OCI-LY7 (cell line): Measurements from ENCODE around the gene FGF11. TPM values are rescaled to one million over a fixed set of nuclear protein-coding genes. Genes with fewer than 3 reads are reported as not detected.

Experiments used
- BruUV-seq: library from RNA; stranded (reverse); fragments of 400-500 nt; replicated peaks from 2 replicates; lab custom pipeline; 2021; lab: Mats Ljungman, UMichigan
- CTCF ChIA-PET: fragments of 300-600 bp; sonication (Branson Sonifier 250); formaldehyde crosslinking; loops from one replicate; lab custom pipeline; 2022; ENCODE audit warnings: antibody characterized with exemption; ENCODE audit not compliant: unreplicated experiment; lab: Charles Lee
- POLR2A ChIA-PET: fragments of 300-600 bp; sonication (Branson Sonifier 250); formaldehyde crosslinking; loops from one replicate; lab custom pipeline; 2022; ENCODE audit warnings: antibody characterized with exemption; lab: Charles Lee
- DNase-seq: peaks from one replicate; pipeline ENCODE4 v3.0.0-alpha.2; 2015; ENCODE audit warnings: low spot score
- H2AFZ ChIP-seq: fragments of 200-600 bp; sonication (generic), shearing (Covaris generic); 2 replicates; pipeline ENCODE4 v1.6.1; 2014; ENCODE audit warnings: mild to moderate bottlenecking, antibody characterized with exemption, low read length, moderate library complexity
- H3K27ac ChIP-seq: fragments of 200-600 bp; sonication (generic); 2 replicates; pipeline ENCODE4 v1.5.1; 2014; ENCODE audit warnings: mixed run types, low read depth, mild to moderate bottlenecking, moderate library complexity, low read length, inconsistent platforms; ENCODE audit not compliant: poor library complexity, severe bottlenecking
- H3K36me3 ChIP-seq: fragments of 200-600 bp; sonication (generic); 2 replicates; pipeline ENCODE4 v1.6.1; 2014; ENCODE audit warnings: mild to moderate bottlenecking, antibody characterized with exemption, low read length, moderate library complexity, mixed read lengths; ENCODE audit not compliant: insufficient read depth
- H3K4me1 ChIP-seq: fragments of 200-600 bp; sonication (generic); 2 replicates; pipeline ENCODE4 v1.5.1; 2014; ENCODE audit warnings: mild to moderate bottlenecking, low read length; ENCODE audit not compliant: insufficient read depth, poor library complexity, severe bottlenecking
- H3K4me2 ChIP-seq: fragments of 200-600 bp; sonication (generic); 2 replicates; pipeline ENCODE4 v1.6.1; 2014; ENCODE audit warnings: mild to moderate bottlenecking, low read length
- H3K4me3 ChIP-seq: fragments of 200-600 bp; sonication (generic); 2 replicates; pipeline ENCODE4 v1.5.1; 2014; ENCODE audit warnings: mild to moderate bottlenecking, low read depth, low read length; ENCODE audit not compliant: poor library complexity, severe bottlenecking
- H3K79me2 ChIP-seq: fragments of 200-600 bp; sonication (generic); 2 replicates; pipeline ENCODE4 v1.6.1; 2016; ENCODE audit warnings: low read depth, mild to moderate bottlenecking, low read length, moderate library complexity, mixed read lengths; ENCODE audit not compliant: insufficient read depth
- H3K9me2 ChIP-seq: fragments of 200-600 bp; sonication (generic); 2 replicates; pipeline ENCODE4 v1.6.1; 2016; ENCODE audit warnings: mild to moderate bottlenecking, low read length, mixed read lengths; ENCODE audit not compliant: insufficient read depth
- H3K9me3 ChIP-seq: fragments of 200-600 bp; sonication (generic); 2 replicates; pipeline ENCODE4 v1.6.1; 2014; ENCODE audit warnings: mild to moderate bottlenecking, mixed run types, low read length, mixed read lengths
- H4K20me1 ChIP-seq: fragments of 200-600 bp; sonication (generic); 2 replicates; pipeline ENCODE4 v1.6.1; 2014; ENCODE audit warnings: mild to moderate bottlenecking, antibody characterized with exemption, low read length, moderate library complexity, mixed read lengths; ENCODE audit not compliant: insufficient read depth
- CTCF ChIP-seq: fragments of 200-600 bp; sonication (generic); conservative IDR thresholded peaks from 2 replicates; pipeline ENCODE4 v1.5.1; 2014; ENCODE audit warnings: mild to moderate bottlenecking, antibody characterized with exemption, low read length, moderate library complexity, mixed read lengths
- EZH2phosphoT487 ChIP-seq: fragments of 200-600 bp; sonication (generic); IDR thresholded peaks from 2 replicates; pipeline ENCODE4 v1.6.1; 2018; ENCODE audit warnings: low read depth, borderline replicate concordance, mild to moderate bottlenecking, mixed run types, antibody characterized with exemption, low read length, moderate library complexity, mixed read lengths
- intact Hi-C: fragments of 100-400 bp; cut with micrococcal nuclease; formaldehyde crosslinking; loops from one replicate; pipeline ENCODE4 v1.10.0; 2022; ENCODE audit not compliant: unreplicated experiment
- total RNA-seq, 2 experiments: library from RNA; depleted of rRNA in 1 of 2; stranded (reverse); fragments of >200 nt in 1 of 2; shearing (Covaris generic) in 1 of 2; gene quantifications; 2 replicates each; pipeline ENCODE4 v1.2.3, GENCODE V29; 2014 to 2022

Gene FGF11
- total RNA-seq, 2 experiments from 2014 or later = 1.3 to 11.0 TPM

GRCh38 chr17:7429722-7430121 lies 9.6 kb upstream of the FGF11 start:
- Histone ChIP-seq H3K36me3 (no peaks in the 10 kb centered on the region), H3K4me2 (no peak overlapping the region), H3K79me2 (no peaks in the 10 kb centered on the region), H3K9me2 (no peaks in the 10 kb centered on the region), H3K27ac (no peak overlapping the region), H3K4me3 (no peak overlapping the region), H3K4me1 (no peaks in the 10 kb centered on the region), H3K9me3 (no peaks in the 10 kb centered on the region), H4K20me1 (no peaks in the 10 kb centered on the region), H2AFZ (no peak overlapping the region)
- no peak for DNase-seq
- TF ChIP-seq CTCF (no peak), EZH2phosphoT487 (no peak)
- ChIA-PET POLR2A (no interaction called here), CTCF (no interaction called here)
- no TSS peak for BruUV-seq
- intact Hi-C loops = no loop called here

GRCh38 chr17:7431231-7431630 lies 8.1 kb upstream of the FGF11 start:
- ChIA-PET POLR2A (interaction anchor here (1.3 kb wide), 1 partner anchor 11 kb away, joined by 3 read pairs; the partner anchor contains the start of gene SPEM1), CTCF (interaction anchor here (0.6 kb wide), 1 partner anchor 774 kb away, joined by 3 read pairs; no protein-coding TSS in a partner anchor)
- H3K27ac ChIP-seq = no peak overlapping the region
- intact Hi-C loops = no loop called here
- no TSS peak for BruUV-seq
- no peaks in the 10 kb centered on the region for H3K9me3 ChIP-seq
- no peak overlapping the region for H3K4me2 ChIP-seq
- no peaks in the 10 kb centered on the region for H3K36me3 ChIP-seq
- H2AFZ ChIP-seq = no peak overlapping the region
- no peaks in the 10 kb centered on the region for H4K20me1 ChIP-seq
- TF ChIP-seq CTCF (no peak), EZH2phosphoT487 (no peak)
- H3K79me2 ChIP-seq = peaks cover 2% of the 10 kb centered on the region; the same call in 1 of the 2 replicates
- peaks cover 2% of the 10 kb centered on the region for H3K4me1 ChIP-seq
- no peak overlapping the region for H3K4me3 ChIP-seq
- DNase-seq = no peak
- no peaks in the 10 kb centered on the region for H3K9me2 ChIP-seq

GRCh38 chr17:7432296-7432695 lies 7.0 kb upstream of the FGF11 start:
- no TSS peak for BruUV-seq
- no peak overlapping the region for H2AFZ ChIP-seq
- H3K9me3 ChIP-seq = no peaks in the 10 kb centered on the region
- peaks cover 9% of the 10 kb centered on the region for H3K4me1 ChIP-seq
- ChIA-PET CTCF (no interaction called here), POLR2A (interaction anchor here (1.5 kb wide), 1 partner anchor 76 kb away, joined by 4 read pairs; no protein-coding TSS in a partner anchor)
- no peaks in the 10 kb centered on the region for H4K20me1 ChIP-seq
- H3K4me3 ChIP-seq = no peak overlapping the region
- no peak for TF ChIP-seq EZH2phosphoT487
- TF ChIP-seq CTCF = no peak
- H3K79me2 ChIP-seq = peaks cover 4% of the 10 kb centered on the region; the same call in 1 of the 2 replicates
- no peak overlapping the region for H3K4me2 ChIP-seq
- no peaks in the 10 kb centered on the region for H3K9me2 ChIP-seq
- H3K36me3 ChIP-seq = no peaks in the 10 kb centered on the region
- intact Hi-C loops = no loop called here
- no peak overlapping the region for H3K27ac ChIP-seq
- DNase-seq = no peak
